Measurements from ENCODE around the gene INIP.

INIP gene

DNA sequence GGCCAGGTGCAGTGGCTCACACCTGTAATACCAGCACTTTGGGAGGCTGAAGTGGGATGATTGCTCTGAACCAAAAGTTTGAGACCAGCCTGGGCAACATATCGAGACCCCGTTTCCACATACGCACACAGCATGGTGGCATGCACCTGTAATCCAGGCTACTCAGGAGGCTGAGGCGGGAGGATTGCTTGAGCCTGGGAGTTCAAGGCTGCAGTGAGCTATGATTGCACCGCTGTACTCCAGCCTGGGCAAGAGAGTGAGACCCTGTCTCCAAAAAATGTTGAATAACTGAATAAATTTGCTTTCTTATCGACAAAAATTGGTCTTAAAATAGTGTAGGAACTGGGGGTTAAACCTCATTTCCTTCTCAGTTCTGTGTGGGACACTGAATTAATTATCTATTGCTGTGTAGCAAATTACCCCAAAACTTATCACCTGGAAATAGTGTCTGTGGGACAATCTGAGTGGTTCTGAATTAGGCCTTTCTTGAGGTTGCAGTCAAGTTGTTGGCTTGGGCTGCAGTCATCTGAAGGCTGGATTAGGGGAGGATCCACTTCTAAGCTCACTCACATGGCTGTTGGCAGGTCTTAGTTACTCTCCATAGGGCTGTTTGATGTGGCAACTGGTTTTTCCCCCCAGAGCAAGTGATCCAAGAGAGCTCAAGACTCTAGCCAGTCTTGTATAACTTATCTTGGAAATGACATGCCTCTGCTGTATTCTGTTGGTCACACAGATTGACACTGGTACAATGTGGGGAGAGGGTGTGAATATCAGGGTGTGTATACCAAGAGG, 34.6 kb upstream of the INIP start:
- no peaks in the 10 kb centered on the region; the same call in 1 of the 2 replicates for H3F3A ChIP-seq (ENCODE audit: control insufficient read depth, insufficient read depth)
- H3K79me2 ChIP-seq (ENCODE audit: control insufficient read depth, low read length) = peaks cover 83% of the 10 kb centered on the region
- peaks cover 8% of the 10 kb centered on the region; the same call in 1 of the 2 replicates for H4K20me1 ChIP-seq (ENCODE audit: control insufficient read depth, insufficient read depth, low read depth, low read length)
- no peaks in the 10 kb centered on the region for H3K9me2 ChIP-seq (replicated peaks; ENCODE audit: control insufficient read depth, low read length)
- H3K27ac ChIP-seq (ENCODE audit: low read depth, low read length) = no peak overlapping the region
- H3K4me2 ChIP-seq (ENCODE audit: low read length) = peak overlapping the region; percentile 82
- peak overlapping the region; percentile 83 for H3K4me3 ChIP-seq (ENCODE audit: low read length)
- peaks cover 10% of the 10 kb centered on the region for H3K36me3 ChIP-seq (ENCODE audit: control insufficient read depth, low read length)
- no peak for TF ChIP-seq EZH2phosphoT487 (IDR thresholded peaks at IDR 0.05; ENCODE audit: borderline replicate concordance, low read length)
- peaks cover 59% of the 10 kb centered on the region for H3K4me1 ChIP-seq (ENCODE audit: control insufficient read depth, low read length)
- no peaks in the 10 kb centered on the region for H3K27me3 ChIP-seq (ENCODE audit: control insufficient read depth, low read length)
- H3K9me3 ChIP-seq (ENCODE audit: control insufficient read depth, insufficient read depth, low read length) = no peaks in the 10 kb centered on the region

DNA sequence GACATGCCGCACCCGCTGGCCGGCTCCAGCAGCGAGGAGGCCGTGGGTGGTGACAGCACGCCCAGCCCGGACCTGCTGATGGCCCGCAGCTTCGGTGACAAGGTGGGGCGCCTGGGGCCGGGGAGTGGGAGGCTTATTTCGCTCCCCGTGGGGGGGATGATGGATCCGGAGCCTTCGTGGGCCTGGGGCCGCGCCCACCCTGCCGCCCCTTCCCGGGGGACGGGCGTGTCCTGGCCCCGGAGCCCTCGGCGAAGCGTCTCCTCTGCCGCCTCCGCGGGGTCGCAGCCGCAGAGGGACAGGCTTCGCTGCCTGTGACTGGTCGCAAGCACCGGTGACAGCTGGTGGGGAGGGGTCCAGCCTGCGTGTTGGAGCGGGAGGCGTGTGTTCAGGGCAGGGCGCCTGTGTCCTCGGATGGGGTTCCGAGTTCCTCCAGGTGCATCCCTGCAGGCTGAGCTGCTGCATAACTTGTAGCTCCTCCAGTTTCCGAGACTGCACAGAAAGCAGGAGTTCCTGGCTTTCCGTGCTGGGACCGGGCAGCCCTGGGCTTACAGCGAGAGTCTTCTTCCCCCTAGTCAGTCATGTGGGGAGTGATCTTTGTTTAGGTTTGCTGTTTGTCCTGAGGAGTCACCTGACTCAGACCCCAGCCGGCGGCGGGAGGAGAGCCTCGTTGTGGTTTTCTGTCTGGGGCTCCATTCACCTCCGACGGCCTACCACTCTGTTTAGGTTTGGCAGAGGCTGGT, 33.3 kb upstream of the INIP start:
- Histone ChIP-seq H3K4me2 (ENCODE audit: low read length) (peak overlapping the region; percentile 82), H3K27ac (ENCODE audit: low read depth, low read length) (peak overlapping the region; percentile 51), H4K20me1 (ENCODE audit: control insufficient read depth, insufficient read depth, low read depth, low read length) (peaks cover 8% of the 10 kb centered on the region; the same call in 1 of the 2 replicates), H3K9me3 (ENCODE audit: control insufficient read depth, insufficient read depth, low read length) (no peaks in the 10 kb centered on the region), H3K4me3 (ENCODE audit: low read length) (peak overlapping the region; percentile 83), H3K36me3 (ENCODE audit: control insufficient read depth, low read length) (peaks cover 10% of the 10 kb centered on the region), H3K79me2 (ENCODE audit: control insufficient read depth, low read length) (peaks cover 71% of the 10 kb centered on the region), H3K4me1 (ENCODE audit: control insufficient read depth, low read length) (peaks cover 66% of the 10 kb centered on the region), H3F3A (ENCODE audit: control insufficient read depth, insufficient read depth) (peaks cover 9% of the 10 kb centered on the region; the same call in 1 of the 2 replicates), H3K27me3 (ENCODE audit: control insufficient read depth, low read length) (no peaks in the 10 kb centered on the region), H3K9me2 (replicated peaks; ENCODE audit: control insufficient read depth, low read length) (no peaks in the 10 kb centered on the region)
- no peak for TF ChIP-seq EZH2phosphoT487 (IDR thresholded peaks at IDR 0.05; ENCODE audit: borderline replicate concordance, low read length)
- TF ChIP-seq, protein P1, sequence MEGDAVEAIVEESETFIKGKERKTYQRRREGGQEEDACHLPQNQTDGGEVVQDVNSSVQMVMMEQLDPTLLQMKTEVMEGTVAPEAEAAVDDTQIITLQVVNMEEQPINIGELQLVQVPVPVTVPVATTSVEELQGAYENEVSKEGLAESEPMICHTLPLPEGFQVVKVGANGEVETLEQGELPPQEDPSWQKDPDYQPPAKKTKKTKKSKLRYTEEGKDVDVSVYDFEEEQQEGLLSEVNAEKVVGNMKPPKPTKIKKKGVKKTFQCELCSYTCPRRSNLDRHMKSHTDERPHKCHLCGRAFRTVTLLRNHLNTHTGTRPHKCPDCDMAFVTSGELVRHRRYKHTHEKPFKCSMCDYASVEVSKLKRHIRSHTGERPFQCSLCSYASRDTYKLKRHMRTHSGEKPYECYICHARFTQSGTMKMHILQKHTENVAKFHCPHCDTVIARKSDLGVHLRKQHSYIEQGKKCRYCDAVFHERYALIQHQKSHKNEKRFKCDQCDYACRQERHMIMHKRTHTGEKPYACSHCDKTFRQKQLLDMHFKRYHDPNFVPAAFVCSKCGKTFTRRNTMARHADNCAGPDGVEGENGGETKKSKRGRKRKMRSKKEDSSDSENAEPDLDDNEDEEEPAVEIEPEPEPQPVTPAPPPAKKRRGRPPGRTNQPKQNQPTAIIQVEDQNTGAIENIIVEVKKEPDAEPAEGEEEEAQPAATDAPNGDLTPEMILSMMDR (IDR thresholded peaks at IDR 0.05; ENCODE audit: low read depth, low read length, poor library complexity, severe bottlenecking) = no peak

DNA sequence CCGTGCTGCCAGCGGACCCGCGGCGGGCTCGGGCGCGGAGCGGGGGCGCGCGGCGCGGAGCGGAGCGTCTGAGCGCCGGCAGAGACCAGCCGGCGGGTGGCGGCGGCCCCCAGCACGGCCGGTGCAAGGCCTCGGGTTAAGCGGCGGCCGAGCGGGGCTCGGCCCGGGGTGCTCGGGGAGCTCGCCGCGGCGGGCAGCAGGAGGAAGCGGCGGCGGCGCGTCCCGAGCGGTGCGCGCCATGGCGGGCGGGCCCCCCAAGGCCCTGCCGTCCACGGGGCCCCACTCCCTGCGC, 32.8 kb upstream of the INIP start:
- Histone ChIP-seq H3F3A (ENCODE audit: control insufficient read depth, insufficient read depth) (peaks cover 9% of the 10 kb centered on the region; the same call in 1 of the 2 replicates), H3K36me3 (ENCODE audit: control insufficient read depth, low read length) (peaks cover 10% of the 10 kb centered on the region), H3K4me1 (ENCODE audit: control insufficient read depth, low read length) (peaks cover 66% of the 10 kb centered on the region), H4K20me1 (ENCODE audit: control insufficient read depth, insufficient read depth, low read depth, low read length) (peaks cover 8% of the 10 kb centered on the region; the same call in 1 of the 2 replicates), H3K27ac (ENCODE audit: low read depth, low read length) (peak overlapping the region; percentile 51), H3K9me3 (ENCODE audit: control insufficient read depth, insufficient read depth, low read length) (no peaks in the 10 kb centered on the region), H3K9me2 (replicated peaks; ENCODE audit: control insufficient read depth, low read length) (no peaks in the 10 kb centered on the region), H3K79me2 (ENCODE audit: control insufficient read depth, low read length) (peaks cover 66% of the 10 kb centered on the region), H3K4me2 (ENCODE audit: low read length) (peak overlapping the region; percentile 82), H3K4me3 (ENCODE audit: low read length) (peak overlapping the region; percentile 83), H3K27me3 (ENCODE audit: control insufficient read depth, low read length) (no peaks in the 10 kb centered on the region)
- TF ChIP-seq, protein P1 (IDR thresholded peaks at IDR 0.05; ENCODE audit: low read depth, low read length, poor library complexity, severe bottlenecking) = no peak
- TF ChIP-seq EZH2phosphoT487 (IDR thresholded peaks at IDR 0.05; ENCODE audit: borderline replicate concordance, low read length) = no peak

Data from DOHH2 (cell line).